ENCODE results near the gene PLEKHA7.

- TF ChIP-seq CTCF (conservative IDR thresholded peaks at IDR 0.05; ENCODE audit: low read length) (no peak), EZH2phosphoT487 (IDR thresholded peaks at IDR 0.05; ENCODE audit: borderline replicate concordance, low read depth, low read length) (no peak)
Measured at GRCh38 chr11:16799221-16799620, 215.0 kb downstream of the PLEKHA7 start.
